Adrenal gland (tissue), 5 donors: ENCODE measurements around the gene GSTK1.

Experiments used
- POLR2A ChIP-seq, 2 donors: fragments of 450-650 bp; IDR thresholded peaks; one replicate each; pipeline ENCODE4 v1.6.1; 2017; ENCODE audit warnings: antibody characterized with exemption in 2 of 2, mild to moderate bottlenecking in 2 of 2, moderate library complexity in 1 of 2
- TF ChIP-seq, protein P1 (sequence below), 6 experiments: fragments of 450-650 bp in 4 of 6; fragments of 200-600 bp in 2 of 6; sonication (generic) in 1 of 6; IDR thresholded peaks; 1 replicate in 5 of 6; 2 replicates in 1 of 6; pipeline versions ENCODE4 v1.5.1 to v1.8.0; 2016 to 2021; ENCODE audit warnings: antibody characterized with exemption in 6 of 6, mild to moderate bottlenecking in 2 of 6, moderate library complexity in 1 of 6
- donor health status: DM: no; HTN: no; CAD: no.

DNA sequence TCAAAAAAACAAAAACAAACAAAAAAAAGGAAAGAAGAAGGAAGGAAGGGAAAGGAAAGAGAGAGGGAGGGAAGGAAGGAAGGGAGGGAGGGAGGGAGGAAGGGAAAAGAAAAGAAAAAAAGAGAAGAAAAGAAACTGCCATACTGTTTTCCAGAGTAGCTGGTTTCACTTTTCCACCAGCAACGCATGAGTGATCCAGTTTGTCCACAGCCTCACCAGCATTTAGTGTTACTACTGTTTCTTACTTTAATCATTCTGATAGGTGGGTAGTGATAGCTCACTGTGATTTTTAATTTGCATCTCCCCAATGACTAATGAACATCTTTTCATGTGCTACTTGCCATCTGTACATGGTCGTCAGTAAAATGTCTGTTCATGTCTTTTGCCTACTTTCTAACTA, 9.6 kb downstream of the GSTK1 start:
- TF ChIP-seq, protein P1, sequence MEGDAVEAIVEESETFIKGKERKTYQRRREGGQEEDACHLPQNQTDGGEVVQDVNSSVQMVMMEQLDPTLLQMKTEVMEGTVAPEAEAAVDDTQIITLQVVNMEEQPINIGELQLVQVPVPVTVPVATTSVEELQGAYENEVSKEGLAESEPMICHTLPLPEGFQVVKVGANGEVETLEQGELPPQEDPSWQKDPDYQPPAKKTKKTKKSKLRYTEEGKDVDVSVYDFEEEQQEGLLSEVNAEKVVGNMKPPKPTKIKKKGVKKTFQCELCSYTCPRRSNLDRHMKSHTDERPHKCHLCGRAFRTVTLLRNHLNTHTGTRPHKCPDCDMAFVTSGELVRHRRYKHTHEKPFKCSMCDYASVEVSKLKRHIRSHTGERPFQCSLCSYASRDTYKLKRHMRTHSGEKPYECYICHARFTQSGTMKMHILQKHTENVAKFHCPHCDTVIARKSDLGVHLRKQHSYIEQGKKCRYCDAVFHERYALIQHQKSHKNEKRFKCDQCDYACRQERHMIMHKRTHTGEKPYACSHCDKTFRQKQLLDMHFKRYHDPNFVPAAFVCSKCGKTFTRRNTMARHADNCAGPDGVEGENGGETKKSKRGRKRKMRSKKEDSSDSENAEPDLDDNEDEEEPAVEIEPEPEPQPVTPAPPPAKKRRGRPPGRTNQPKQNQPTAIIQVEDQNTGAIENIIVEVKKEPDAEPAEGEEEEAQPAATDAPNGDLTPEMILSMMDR (IDR thresholded peaks at IDR 0.05) = no peak
- no peak for TF ChIP-seq POLR2A (IDR thresholded peaks at IDR 0.05)
